Measurements from ENCODE around the gene SIRT6. TPM values are rescaled to one million over a fixed set of nuclear protein-coding genes. Genes with fewer than 3 reads are reported as not detected.
A peak's percentile ranks its signal among the peaks of the same experiment; 100 is the strongest.
"Not testable (repeated sequence)": the region's sequence is repeated elsewhere in the genome, so short reads cannot be mapped to it uniquely, and the experiment has no call there.

The SIRT6 gene
- polyA plus RNA-seq, 2 donors: 16.9 to 22.0 TPM

DNA sequence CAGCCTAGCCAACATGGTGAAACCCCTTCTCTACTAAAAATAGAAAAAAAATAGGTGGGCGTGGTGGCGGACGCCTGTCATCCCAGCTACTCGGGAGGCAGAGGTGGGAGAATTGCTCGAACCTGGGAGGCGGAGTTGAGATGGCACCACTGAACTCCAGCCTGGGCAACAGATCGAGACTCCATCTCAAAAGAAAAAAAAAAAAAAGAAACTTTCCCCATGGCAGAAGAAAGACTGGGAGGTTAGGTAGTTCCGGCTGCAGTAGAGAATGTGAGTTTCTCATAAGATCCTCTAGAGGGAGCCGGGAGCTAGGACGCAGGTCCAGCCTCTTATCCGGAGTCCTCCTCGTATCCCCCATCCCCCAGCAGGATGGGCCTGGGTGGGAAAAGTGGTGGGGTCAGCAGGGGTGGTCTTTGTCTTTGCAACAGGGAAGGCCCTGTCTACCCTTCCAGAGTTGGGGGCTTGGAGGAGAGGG lies 42.1 kb downstream of the SIRT6 start:
- Histone ChIP-seq H3K27ac (ENCODE audit: low read depth in 2 of 2, low read length in 1 of 2) (no peak overlapping the region), H3K36me3 (ENCODE audit: control insufficient read depth in 2 of 2, insufficient read depth in 2 of 2, low read length in 1 of 2) (no peaks in the 10 kb centered on the region), H3K27me3 (ENCODE audit: control insufficient read depth in 1 of 2, insufficient read depth in 2 of 2, low read length in 2 of 2) (no peaks in the 10 kb centered on the region), H3K4me1 (ENCODE audit: control insufficient read depth in 2 of 2, insufficient read depth in 2 of 2, low read length in 1 of 2) (no peaks in the 10 kb centered on the region), H3K4me3 (ENCODE audit: low read depth in 1 of 2, low read length in 2 of 2) (no peak overlapping the region), H3K9me3 (ENCODE audit: control insufficient read depth in 2 of 2, insufficient read depth in 1 of 2, low read depth in 1 of 2, low read length in 1 of 2) (no peaks in the 10 kb centered on the region)
- 21 to 25% methylated on average over 12 of the region's 12 CpGs for WGBS, 2 donors

DNA sequence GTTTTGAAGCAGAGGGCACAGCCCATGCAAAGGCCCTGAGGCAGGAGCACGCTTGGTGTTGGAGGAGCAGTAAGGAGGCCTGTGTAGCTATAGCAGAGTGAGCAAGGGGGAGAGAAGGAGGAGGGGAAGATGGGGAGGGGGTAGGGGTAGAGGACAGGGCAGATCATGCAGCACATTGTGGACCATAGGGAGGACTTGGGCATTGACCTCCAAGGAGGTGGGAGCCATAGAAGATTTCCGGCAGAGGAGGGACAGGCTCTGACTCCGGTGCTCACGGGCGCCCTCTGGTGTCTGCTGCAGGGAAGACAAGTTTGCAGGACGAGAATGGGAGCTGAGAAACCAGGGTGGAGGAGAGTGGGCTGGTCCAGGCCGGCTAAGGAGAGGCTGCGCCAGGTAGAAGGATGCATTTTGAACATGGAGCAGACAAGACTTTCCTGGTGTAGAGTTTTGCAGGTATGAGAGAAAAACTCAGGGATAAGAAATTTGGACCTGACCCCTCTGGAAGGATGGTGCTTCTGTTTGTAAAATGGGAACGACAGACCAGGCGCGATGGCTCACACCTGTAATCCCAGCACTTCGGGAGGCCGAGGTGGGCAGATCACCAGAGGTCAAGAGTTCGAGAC lies 42.6 kb downstream of the SIRT6 start:
- no peaks in the 10 kb centered on the region for H3K9me3 ChIP-seq (ENCODE audit: control insufficient read depth in 2 of 2, insufficient read depth in 1 of 2, low read depth in 1 of 2, low read length in 1 of 2)
- H3K27me3 ChIP-seq (ENCODE audit: control insufficient read depth in 1 of 2, insufficient read depth in 2 of 2, low read length in 2 of 2): no peaks in the 10 kb centered on the region
- H3K4me1 ChIP-seq (ENCODE audit: control insufficient read depth in 2 of 2, insufficient read depth in 2 of 2, low read length in 1 of 2): no peaks in the 10 kb centered on the region
- no peak overlapping the region for H3K4me3 ChIP-seq (ENCODE audit: low read depth in 1 of 2, low read length in 2 of 2)
- 29 to 34% methylated on average over 14 of the region's 14 CpGs for WGBS, 2 donors
- H3K27ac ChIP-seq (ENCODE audit: low read depth in 2 of 2, low read length in 1 of 2): no peak overlapping the region
- H3K36me3 ChIP-seq (ENCODE audit: control insufficient read depth in 2 of 2, insufficient read depth in 2 of 2, low read length in 1 of 2): no peaks in the 10 kb centered on the region

DNA sequence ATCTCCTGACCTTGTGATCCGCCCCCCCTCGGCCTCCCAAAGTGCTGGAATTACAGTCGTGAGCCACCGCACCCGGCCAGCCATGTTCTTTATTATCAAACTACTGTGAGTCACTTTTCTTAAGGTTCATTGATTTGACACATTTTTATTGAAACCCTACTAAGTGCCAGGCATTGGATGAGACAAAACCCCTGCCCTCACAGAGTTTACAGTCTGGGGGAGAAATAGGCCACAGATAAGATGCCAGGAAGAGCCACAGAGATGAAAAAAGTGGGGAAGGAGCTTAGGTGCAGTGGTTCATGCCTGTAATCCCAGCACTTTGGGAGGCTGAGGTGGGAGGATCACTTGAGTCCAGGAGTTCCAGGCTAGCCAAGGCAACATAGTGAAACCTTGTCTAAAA lies 43.9 kb downstream of the SIRT6 start:
- H3K4me1 ChIP-seq (ENCODE audit: control insufficient read depth in 2 of 2, insufficient read depth in 2 of 2, low read length in 1 of 2): peaks cover 0 to 2% of the 10 kb centered on the region in 2 donors
- H3K4me3 ChIP-seq (ENCODE audit: low read depth in 1 of 2, low read length in 2 of 2): no peak overlapping the region
- H3K27me3 ChIP-seq (ENCODE audit: control insufficient read depth in 1 of 2, insufficient read depth in 2 of 2, low read length in 2 of 2): no peaks in the 10 kb centered on the region
- H3K27ac ChIP-seq (ENCODE audit: low read depth in 2 of 2, low read length in 1 of 2): no peak overlapping the region
- no peaks in the 10 kb centered on the region for H3K36me3 ChIP-seq (ENCODE audit: control insufficient read depth in 2 of 2, insufficient read depth in 2 of 2, low read length in 1 of 2)
- no peaks in the 10 kb centered on the region for H3K9me3 ChIP-seq (ENCODE audit: control insufficient read depth in 2 of 2, insufficient read depth in 1 of 2, low read depth in 1 of 2, low read length in 1 of 2)
- 76 to 84% methylated on average over 5 of the region's 5 CpGs for WGBS, 2 donors

DNA sequence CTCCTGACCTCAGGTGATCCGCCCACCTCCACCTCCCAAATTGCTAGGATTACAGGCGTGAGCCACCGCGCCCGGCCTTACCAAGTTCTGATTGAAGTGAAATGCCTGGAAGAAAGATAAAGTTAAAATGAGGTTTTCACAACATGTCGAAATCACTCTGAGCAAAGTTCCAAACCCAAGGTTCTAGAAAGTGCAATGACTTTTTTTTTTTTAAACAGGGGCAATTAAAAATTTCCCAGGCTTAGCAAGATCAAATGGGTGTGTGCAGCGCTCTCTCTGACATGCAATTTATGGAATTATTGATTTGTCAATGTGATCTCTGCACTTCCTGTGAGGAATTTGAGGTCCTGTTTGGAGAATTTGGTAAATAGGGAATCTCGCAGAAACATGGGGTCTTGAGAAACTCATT lies 45.7 kb downstream of the SIRT6 start:
- no peak overlapping the region for H3K27ac ChIP-seq (ENCODE audit: low read depth in 2 of 2, low read length in 1 of 2)
- peaks cover 0 to 2% of the 10 kb centered on the region in 2 donors for H3K4me1 ChIP-seq (ENCODE audit: control insufficient read depth in 2 of 2, insufficient read depth in 2 of 2, low read length in 1 of 2)
- H3K4me3 ChIP-seq (ENCODE audit: low read depth in 1 of 2, low read length in 2 of 2): no peak overlapping the region
- no peaks in the 10 kb centered on the region for H3K9me3 ChIP-seq (ENCODE audit: control insufficient read depth in 2 of 2, insufficient read depth in 1 of 2, low read depth in 1 of 2, low read length in 1 of 2)
- 76 to 86% methylated on average over 8 of the region's 8 CpGs for WGBS, 2 donors
- no peaks in the 10 kb centered on the region for H3K27me3 ChIP-seq (ENCODE audit: control insufficient read depth in 1 of 2, insufficient read depth in 2 of 2, low read length in 2 of 2)
- H3K36me3 ChIP-seq (ENCODE audit: control insufficient read depth in 2 of 2, insufficient read depth in 2 of 2, low read length in 1 of 2): no peaks in the 10 kb centered on the region

DNA sequence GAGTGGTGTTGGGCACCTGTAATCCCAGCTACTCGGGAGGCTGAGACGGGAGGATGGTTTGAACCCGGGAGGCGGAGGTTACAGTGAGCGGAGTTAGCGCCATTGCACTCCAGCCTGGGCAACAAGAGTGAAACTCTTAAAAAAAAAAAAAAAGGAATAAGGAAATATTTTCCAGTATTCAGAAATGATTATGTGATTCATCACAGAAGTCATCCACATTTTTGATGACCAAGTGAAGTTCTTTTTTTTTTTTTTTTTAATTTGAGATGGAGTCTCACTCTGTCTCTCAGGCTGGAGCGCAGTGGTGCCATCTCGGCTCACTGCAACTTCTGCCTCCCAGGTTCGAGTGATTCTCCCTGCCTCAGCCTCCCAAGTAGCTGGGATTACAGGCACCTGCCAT lies 47.0 kb downstream of the SIRT6 start:
- WGBS, 2 donors: 92 to 96% methylated on average over 9 of the region's 9 CpGs
- not testable (repeated sequence) for H3K27ac ChIP-seq (ENCODE audit: low read depth in 2 of 2, low read length in 1 of 2); H3K4me1 ChIP-seq (ENCODE audit: control insufficient read depth in 2 of 2, insufficient read depth in 2 of 2, low read length in 1 of 2); H3K36me3 ChIP-seq (ENCODE audit: control insufficient read depth in 2 of 2, insufficient read depth in 2 of 2, low read length in 1 of 2); H3K9me3 ChIP-seq (ENCODE audit: control insufficient read depth in 2 of 2, insufficient read depth in 1 of 2, low read depth in 1 of 2, low read length in 1 of 2); H3K4me3 ChIP-seq (ENCODE audit: low read depth in 1 of 2, low read length in 2 of 2); H3K27me3 ChIP-seq (ENCODE audit: control insufficient read depth in 1 of 2, insufficient read depth in 2 of 2, low read length in 2 of 2)

DNA sequence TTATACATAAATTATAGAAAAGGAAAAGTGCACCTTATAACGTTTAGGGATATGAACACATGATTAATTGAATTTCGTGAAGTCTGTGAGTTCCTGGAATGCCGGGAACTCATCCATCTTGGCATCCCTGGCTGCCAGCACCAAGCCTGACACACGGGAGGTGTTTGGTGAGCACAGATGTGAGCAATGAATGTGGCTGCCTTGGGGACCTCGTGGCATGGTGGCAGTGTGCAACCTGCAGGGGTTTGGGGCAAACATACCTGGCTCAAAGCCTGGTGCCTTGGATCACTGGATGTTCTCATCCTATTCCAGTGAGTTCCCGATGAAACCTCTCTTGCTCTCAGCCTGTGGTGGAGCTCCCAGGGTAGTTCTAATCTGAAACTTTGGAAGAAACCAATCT lies 48.0 kb downstream of the SIRT6 start:
- no peaks in the 10 kb centered on the region for H3K9me3 ChIP-seq (ENCODE audit: control insufficient read depth in 2 of 2, insufficient read depth in 1 of 2, low read depth in 1 of 2, low read length in 1 of 2)
- no peak overlapping the region for H3K4me3 ChIP-seq (ENCODE audit: low read depth in 1 of 2, low read length in 2 of 2)
- WGBS, 2 donors: 18 to 25% methylated on average over 6 of the region's 6 CpGs
- H3K36me3 ChIP-seq (ENCODE audit: control insufficient read depth in 2 of 2, insufficient read depth in 2 of 2, low read length in 1 of 2): no peaks in the 10 kb centered on the region
- H3K4me1 ChIP-seq (ENCODE audit: control insufficient read depth in 2 of 2, insufficient read depth in 2 of 2, low read length in 1 of 2): peaks cover 0 to 2% of the 10 kb centered on the region in 2 donors
- H3K27ac ChIP-seq (ENCODE audit: low read depth in 2 of 2, low read length in 1 of 2): no peak overlapping the region
- H3K27me3 ChIP-seq (ENCODE audit: control insufficient read depth in 1 of 2, insufficient read depth in 2 of 2, low read length in 2 of 2): no peaks in the 10 kb centered on the region

DNA sequence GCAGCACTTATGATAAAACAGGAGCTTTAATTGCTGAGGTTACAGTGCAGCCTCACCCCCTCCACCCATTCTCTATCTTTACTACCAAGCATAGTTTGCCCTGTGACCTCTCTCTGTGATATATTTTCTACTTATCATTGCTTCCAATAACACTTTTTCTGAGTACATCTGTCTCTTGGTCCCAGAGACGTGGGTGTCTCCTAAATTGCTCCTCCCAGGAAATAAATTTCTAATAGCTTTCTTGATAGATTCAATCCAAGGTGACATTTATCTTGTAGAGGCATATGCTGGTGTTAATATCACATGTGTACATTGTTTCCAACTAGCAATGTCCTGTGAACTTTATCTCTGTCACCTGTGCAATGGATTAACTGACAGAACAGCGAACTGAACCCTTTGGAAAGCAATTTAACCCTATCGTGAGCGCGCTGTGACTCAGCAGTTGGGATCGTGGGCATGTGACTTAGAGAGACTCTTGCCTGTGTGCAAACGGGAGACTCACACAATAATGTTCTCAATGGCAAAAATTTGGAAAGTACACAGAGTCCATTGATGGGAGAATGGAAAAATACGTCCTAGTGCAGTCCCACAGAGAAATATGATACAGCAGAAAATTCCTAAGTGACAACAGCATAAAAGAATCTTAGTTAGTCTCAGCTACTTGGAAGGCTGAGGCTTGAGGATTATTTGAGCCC lies 51.5 kb downstream of the SIRT6 start:
- Histone ChIP-seq H3K36me3 (ENCODE audit: control insufficient read depth in 2 of 2, insufficient read depth in 2 of 2, low read length in 1 of 2) (no peaks in the 10 kb centered on the region), H3K4me3 (ENCODE audit: low read depth in 1 of 2, low read length in 2 of 2) (no peak overlapping the region), H3K27ac (ENCODE audit: low read depth in 2 of 2, low read length in 1 of 2) (peak overlapping the region; percentile 40 to 70), H3K27me3 (ENCODE audit: control insufficient read depth in 1 of 2, insufficient read depth in 2 of 2, low read length in 2 of 2) (no peaks in the 10 kb centered on the region), H3K4me1 (ENCODE audit: control insufficient read depth in 2 of 2, insufficient read depth in 2 of 2, low read length in 1 of 2) (peaks cover 0 to 2% of the 10 kb centered on the region in 2 donors), H3K9me3 (ENCODE audit: control insufficient read depth in 2 of 2, insufficient read depth in 1 of 2, low read depth in 1 of 2, low read length in 1 of 2) (no peaks in the 10 kb centered on the region)
- whole genome bisulfite sequencing, 2 donors: 23 to 28% methylated on average over 8 of the region's 8 CpGs

DNA sequence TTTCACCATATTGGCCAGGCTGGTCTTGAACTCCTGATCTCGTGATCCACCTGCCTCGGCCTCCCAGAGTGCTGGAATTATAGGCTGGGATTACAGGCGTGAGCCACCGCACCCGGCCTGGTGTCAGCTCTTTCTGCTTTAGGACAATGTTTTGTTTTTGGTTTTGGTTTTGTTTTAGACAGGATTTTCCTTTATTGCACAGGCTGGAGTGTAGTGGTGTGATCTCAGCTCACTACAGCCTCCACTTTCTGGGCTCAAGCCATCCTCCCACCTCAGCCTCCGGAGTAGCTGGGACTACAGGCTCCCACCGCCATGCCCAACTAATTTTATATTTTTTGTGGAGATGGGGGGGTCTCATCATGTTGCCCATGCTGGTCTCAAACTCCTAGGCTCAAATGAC lies 53.3 kb downstream of the SIRT6 start:
- WGBS, 2 donors: 77 to 83% methylated on average over 7 of the region's 7 CpGs
- not testable (repeated sequence) for H3K4me3 ChIP-seq (ENCODE audit: low read depth in 1 of 2, low read length in 2 of 2); H3K9me3 ChIP-seq (ENCODE audit: control insufficient read depth in 2 of 2, insufficient read depth in 1 of 2, low read depth in 1 of 2, low read length in 1 of 2); H3K27ac ChIP-seq (ENCODE audit: low read depth in 2 of 2, low read length in 1 of 2); H3K4me1 ChIP-seq (ENCODE audit: control insufficient read depth in 2 of 2, insufficient read depth in 2 of 2, low read length in 1 of 2); H3K36me3 ChIP-seq (ENCODE audit: control insufficient read depth in 2 of 2, insufficient read depth in 2 of 2, low read length in 1 of 2); H3K27me3 ChIP-seq (ENCODE audit: control insufficient read depth in 1 of 2, insufficient read depth in 2 of 2, low read length in 2 of 2)

DNA sequence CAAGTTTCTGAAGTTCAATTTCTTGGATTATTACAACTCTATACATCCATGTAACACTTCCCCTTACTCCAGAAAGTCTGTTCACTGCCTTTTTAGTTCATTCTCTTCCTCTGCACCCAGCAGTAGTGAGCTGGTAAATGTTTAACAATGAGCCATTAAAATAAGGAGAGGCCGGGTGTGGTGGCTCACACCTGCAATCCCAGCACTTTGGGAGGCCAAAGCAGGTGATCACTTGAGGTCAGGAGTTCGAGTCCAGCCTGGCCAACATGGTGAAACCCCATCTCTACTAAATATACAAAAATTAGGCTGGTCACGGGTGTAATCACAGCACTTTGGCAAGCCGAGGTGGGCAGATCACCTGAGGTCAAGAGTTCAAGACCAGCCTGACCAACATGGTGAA lies 55.0 kb downstream of the SIRT6 start:
- H3K36me3 ChIP-seq (ENCODE audit: control insufficient read depth in 2 of 2, insufficient read depth in 2 of 2, low read length in 1 of 2); H3K4me3 ChIP-seq (ENCODE audit: low read depth in 1 of 2, low read length in 2 of 2); H3K27me3 ChIP-seq (ENCODE audit: control insufficient read depth in 1 of 2, insufficient read depth in 2 of 2, low read length in 2 of 2); H3K4me1 ChIP-seq (ENCODE audit: control insufficient read depth in 2 of 2, insufficient read depth in 2 of 2, low read length in 1 of 2); H3K9me3 ChIP-seq (ENCODE audit: control insufficient read depth in 2 of 2, insufficient read depth in 1 of 2, low read depth in 1 of 2, low read length in 1 of 2); H3K27ac ChIP-seq (ENCODE audit: low read depth in 2 of 2, low read length in 1 of 2): not testable (repeated sequence)
- 71 to 91% methylated on average over 4 of the region's 4 CpGs for WGBS, 2 donors

DNA sequence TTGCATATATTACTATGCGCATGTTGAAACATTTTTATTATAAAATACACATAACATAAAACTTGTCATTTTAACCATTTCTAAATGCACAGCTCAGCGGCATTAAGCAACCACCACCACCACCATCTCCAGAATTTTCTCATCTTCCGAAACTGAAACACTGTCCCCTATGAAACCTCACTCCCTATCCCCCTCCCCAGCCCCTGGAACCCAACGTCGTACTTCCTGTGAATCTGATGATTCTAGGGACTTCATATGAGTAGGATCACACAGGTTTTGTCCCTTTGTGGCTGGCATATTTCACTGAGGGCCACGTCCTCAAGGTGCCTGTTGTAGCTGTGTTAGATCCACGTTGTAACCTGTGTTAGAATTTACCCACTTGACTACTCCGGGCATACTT lies 57.7 kb downstream of the SIRT6 start:
- H3K4me1 ChIP-seq (ENCODE audit: control insufficient read depth in 2 of 2, insufficient read depth in 2 of 2, low read length in 1 of 2): peaks cover 5 to 12% of the 10 kb centered on the region in 2 donors
- H3K9me3 ChIP-seq (ENCODE audit: control insufficient read depth in 2 of 2, insufficient read depth in 1 of 2, low read depth in 1 of 2, low read length in 1 of 2): no peaks in the 10 kb centered on the region
- H3K27ac ChIP-seq (ENCODE audit: low read depth in 2 of 2, low read length in 1 of 2): no peak overlapping the region
- H3K36me3 ChIP-seq (ENCODE audit: control insufficient read depth in 2 of 2, insufficient read depth in 2 of 2, low read length in 1 of 2): peaks cover 0 to 4% of the 10 kb centered on the region in 2 donors
- no peak overlapping the region for H3K4me3 ChIP-seq (ENCODE audit: low read depth in 1 of 2, low read length in 2 of 2)
- H3K27me3 ChIP-seq (ENCODE audit: control insufficient read depth in 1 of 2, insufficient read depth in 2 of 2, low read length in 2 of 2): no peaks in the 10 kb centered on the region
- 42 to 44% methylated on average over 8 of the region's 8 CpGs for WGBS, 2 donors
